Kidney (tissue), 14 donors: ENCODE results near the gene MMAB. TPM values are rescaled to one million over a fixed set of nuclear protein-coding genes. Genes with fewer than 3 reads are reported as not detected.

ENCODE experiments used
- DNase-seq, 5 donors: peaks; one replicate each; pipeline ENCODE4 v3.0.0-alpha.2; 2013 to 2020
- FAIRE-seq: peaks from 2 replicates; lab custom pipeline; 2012; peaks lifted over from hg19 to GRCh38; lab: Jason Lieb, UNC
- H3K27ac ChIP-seq, 2 donors: one replicate each; pipeline ENCODE4 v1.7.0; 2013; ENCODE audit warnings: low read depth in 2 of 2, low read length in 2 of 2, inconsistent platforms in 1 of 2
- H3K27me3 ChIP-seq: one replicate; pipeline ENCODE4 v1.7.1; 2013; ENCODE audit warnings: low read length, inconsistent platforms; ENCODE audit not compliant: control insufficient read depth, insufficient read depth
- H3K36me3 ChIP-seq, 3 donors: one replicate each; pipeline versions ENCODE4 v1.7.0 to v1.7.1; 2013; ENCODE audit warnings: low read length in 3 of 3, control low read depth in 1 of 3, inconsistent platforms in 1 of 3; ENCODE audit not compliant: insufficient read depth in 3 of 3, control insufficient read depth in 2 of 3
- H3K4me1 ChIP-seq, 3 donors: one replicate each; pipeline versions ENCODE4 v1.7.0 to v1.7.1; 2013; ENCODE audit warnings: low read length in 3 of 3, inconsistent platforms in 1 of 3, low read depth in 1 of 3; ENCODE audit not compliant: control insufficient read depth in 2 of 3, insufficient read depth in 2 of 3
- H3K4me3 ChIP-seq, 3 donors: one replicate each; pipeline versions ENCODE4 v1.7.0 to v1.8.1; 2013; ENCODE audit warnings: low read length in 3 of 3, control low read depth in 1 of 3, inconsistent platforms in 1 of 3
- H3K9ac ChIP-seq, 3 donors: one replicate each; pipeline versions ENCODE4 v1.7.0 to v1.7.1; 2013; ENCODE audit warnings: low read length in 3 of 3, control low read depth in 1 of 3, inconsistent platforms in 1 of 3
- H3K9me3 ChIP-seq, 3 donors: one replicate each; pipeline versions ENCODE4 v1.7.0 to v1.7.1; 2013; ENCODE audit warnings: low read length in 3 of 3, control low read depth in 1 of 3, inconsistent platforms in 1 of 3; ENCODE audit not compliant: control insufficient read depth in 2 of 3, insufficient read depth in 1 of 3
- CTCF ChIP-seq: IDR thresholded peaks from 3 replicates; pipeline ENCODE4 v1.5.1; 2012; ENCODE audit warnings: mild to moderate bottlenecking, moderate library complexity, borderline replicate concordance; ENCODE audit not compliant: insufficient read depth; ENCODE audit errors: extremely low read depth
- intact Hi-C: fragments of 100-400 bp; cut with DNase I; formaldehyde crosslinking; loops from one replicate; pipeline ENCODE4 v1.11.1; 2022
- polyA plus RNA-seq: library from polyadenylated mRNA; stranded (reverse); fragments of 350-450 nt; fragmentation: Illumina TruSeq; extraction: RNeasy Lipid Tissue Mini Kit (QIAGEN cat#74804); gene quantifications from one replicate; pipeline ENCODE4 v1.2.3, GENCODE V29; 2014; ENCODE audit warnings: low read depth, low replicate concordance; ENCODE audit not compliant: insufficient read depth
- total RNA-seq: library from RNA; stranded (reverse); fragmentation: NEBNext Ultra II Directional; extraction: Animal tissue kit (Norgen Biotek cat#: 25700); gene quantifications from one replicate; pipeline ENCODE4 v1.2.1, GENCODE V29; 2021
- donor health status: control.
- donor health status: control.
- donor health status: control.
- donor health status: control.
- donor health status: control.
- donor health status: DM: yes; HTN: yes; CAD: no.
- donor health status: Normal renal cell carcinoma (clear cell type).

MMAB gene
- total and polyA plus RNA-seq, 2 donors from 2014 or later = 42.9 to 96.3 TPM

GRCh38 chr12:109598428-109598854 is 25.1 kb upstream of the MMAB start:
- peaks cover 0 to 3% (median 0%) of the 10 kb centered on the region in 3 donors for H3K36me3 ChIP-seq
- peaks cover 0 to 10% (median 5%) of the 10 kb centered on the region in 3 donors for H3K4me1 ChIP-seq
- no peak for DNase-seq
- H3K27ac ChIP-seq = no peak overlapping the region
- no peaks in the 10 kb centered on the region for H3K27me3 ChIP-seq
- H3K9me3 ChIP-seq = no peaks in the 10 kb centered on the region
- H3K9ac ChIP-seq = peak overlapping the region in 1 of 3 donors; percentile 5
- no peak for TF ChIP-seq CTCF
- intact Hi-C loops = loop anchor here (5.0 kb wide), 1 partner anchor 174 kb away; no protein-coding TSS in a partner anchor
- peak overlapping the region in 1 of 3 donors; percentile 1 for H3K4me3 ChIP-seq
- no peak for FAIRE-seq

- DNase-seq (peak; percentile 90 to 94 (median 94)), FAIRE-seq (no peak)
- Histone ChIP-seq H3K9ac (peak overlapping the region in 1 of 3 donors; percentile 5), H3K4me3 (peak overlapping the region in 1 of 3 donors; percentile 1), H3K27me3 (no peaks in the 10 kb centered on the region), H3K27ac (no peak overlapping the region), H3K4me1 (peaks cover 0 to 10% (median 5%) of the 10 kb centered on the region in 3 donors), H3K9me3 (no peaks in the 10 kb centered on the region), H3K36me3 (peaks cover 0 to 3% (median 0%) of the 10 kb centered on the region in 3 donors)
- intact Hi-C loops = loop anchor here (5.0 kb wide), 1 partner anchor 174 kb away; no protein-coding TSS in a partner anchor
- peak; percentile 93 for TF ChIP-seq CTCF
Measured at GRCh38 chr12:109597795-109598427, 24.6 kb upstream of the MMAB start.

DNA sequence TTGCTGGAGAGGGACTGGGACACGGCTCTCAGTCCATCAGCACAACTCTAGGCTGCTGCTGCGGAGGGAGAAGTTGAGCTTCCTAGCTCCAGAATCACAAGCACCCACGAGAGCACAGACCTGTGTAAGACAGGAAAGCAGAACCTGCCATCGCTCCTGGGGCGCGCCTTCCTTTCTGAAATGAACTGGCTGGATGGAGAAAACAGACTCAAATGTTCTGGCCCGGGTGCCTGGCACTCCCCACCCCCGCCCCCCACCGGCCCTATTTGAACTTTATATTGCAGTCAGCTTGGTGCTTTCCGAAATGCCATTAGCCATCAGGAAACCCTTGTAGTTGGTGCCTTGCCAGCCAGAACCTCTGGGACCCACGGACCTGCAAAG is 24.1 kb upstream of the MMAB start:
- no peak for TF ChIP-seq CTCF
- intact Hi-C loops = loop anchor here (5.0 kb wide), 1 partner anchor 175 kb away; no protein-coding TSS in a partner anchor
- no peak overlapping the region for H3K27ac ChIP-seq
- no peaks in the 10 kb centered on the region for H3K27me3 ChIP-seq
- H3K4me1 ChIP-seq = peaks cover 0 to 10% (median 5%) of the 10 kb centered on the region in 3 donors
- peaks cover 0 to 3% (median 0%) of the 10 kb centered on the region in 3 donors for H3K36me3 ChIP-seq
- H3K4me3 ChIP-seq = no peak overlapping the region
- FAIRE-seq (no peak), DNase-seq (no peak)
- H3K9me3 ChIP-seq = no peaks in the 10 kb centered on the region
- H3K9ac ChIP-seq = no peak overlapping the region
